Measurements from ENCODE around the gene NBPF26.
"Not testable (repeated sequence)": the region's sequence is repeated elsewhere in the genome, so short reads cannot be mapped to it uniquely, and the experiment has no call there.

The NBPF26 gene

DNA sequence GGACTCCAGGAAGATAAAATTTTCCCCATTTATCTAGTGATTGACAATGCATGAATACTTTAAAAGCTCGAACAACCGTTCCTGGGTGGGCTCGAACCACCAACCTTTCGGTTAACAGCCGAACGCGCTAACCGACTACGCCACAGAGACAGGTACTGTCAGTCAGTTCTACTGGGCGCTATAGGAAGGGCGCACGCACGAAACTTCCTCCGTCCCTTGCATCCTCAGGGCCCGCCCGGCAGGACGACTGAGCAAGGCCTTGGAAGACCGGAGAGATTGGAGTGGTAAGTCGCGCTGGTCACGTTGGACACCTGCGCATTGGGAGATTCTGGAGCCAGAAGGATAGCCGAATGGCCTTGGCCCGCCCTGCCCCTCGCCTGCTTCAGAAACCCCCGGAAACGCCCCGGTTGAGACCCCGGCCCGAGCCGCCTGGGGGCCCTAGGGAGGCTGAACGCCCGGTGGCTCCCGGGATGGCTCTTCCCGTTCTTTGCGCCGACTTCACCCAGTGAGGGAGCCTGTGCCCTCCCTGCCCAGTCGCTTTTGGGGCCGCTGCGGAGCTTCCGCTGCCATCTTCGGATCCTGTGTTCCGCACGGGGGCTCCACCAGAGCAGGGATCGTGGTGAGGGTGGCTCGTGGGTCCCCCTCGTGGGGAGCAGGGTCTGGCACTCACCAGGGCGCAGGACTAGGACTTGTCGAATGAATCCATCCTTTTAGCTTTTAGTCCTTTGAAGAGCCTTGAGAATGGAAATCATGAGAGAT is 120.6 kb downstream of the NBPF26 start:
- peak; percentile 34 for TF ChIP-seq CTCF (IDR thresholded peaks at IDR 0.05; ENCODE audit: low read depth, low read length)
- H3K9me3 ChIP-seq (ENCODE audit: severe bottlenecking); H3K36me3 ChIP-seq; H3K27me3 ChIP-seq (ENCODE audit: insufficient read depth, low read depth, severe bottlenecking): not testable (repeated sequence)
- Histone ChIP-seq H3K4me3 (ENCODE audit: low read depth, low read length) (peak overlapping the region; percentile 44), H3K27ac (peak overlapping the region; percentile 40; the same call in 1 of the 2 replicates)
- DNase-seq = peak; percentile 73

- not testable (repeated sequence) for H3K27me3 ChIP-seq (ENCODE audit: insufficient read depth, low read depth, severe bottlenecking); H3K9me3 ChIP-seq (ENCODE audit: severe bottlenecking); H3K27ac ChIP-seq; H3K36me3 ChIP-seq
- peak overlapping the region; percentile 29 for H3K4me3 ChIP-seq (ENCODE audit: low read depth, low read length)
- DNase-seq = peak; percentile 9
These were observed 121.2 kb downstream of the NBPF26 start for GRCh38 chr1:120844945-120845330.

DNA sequence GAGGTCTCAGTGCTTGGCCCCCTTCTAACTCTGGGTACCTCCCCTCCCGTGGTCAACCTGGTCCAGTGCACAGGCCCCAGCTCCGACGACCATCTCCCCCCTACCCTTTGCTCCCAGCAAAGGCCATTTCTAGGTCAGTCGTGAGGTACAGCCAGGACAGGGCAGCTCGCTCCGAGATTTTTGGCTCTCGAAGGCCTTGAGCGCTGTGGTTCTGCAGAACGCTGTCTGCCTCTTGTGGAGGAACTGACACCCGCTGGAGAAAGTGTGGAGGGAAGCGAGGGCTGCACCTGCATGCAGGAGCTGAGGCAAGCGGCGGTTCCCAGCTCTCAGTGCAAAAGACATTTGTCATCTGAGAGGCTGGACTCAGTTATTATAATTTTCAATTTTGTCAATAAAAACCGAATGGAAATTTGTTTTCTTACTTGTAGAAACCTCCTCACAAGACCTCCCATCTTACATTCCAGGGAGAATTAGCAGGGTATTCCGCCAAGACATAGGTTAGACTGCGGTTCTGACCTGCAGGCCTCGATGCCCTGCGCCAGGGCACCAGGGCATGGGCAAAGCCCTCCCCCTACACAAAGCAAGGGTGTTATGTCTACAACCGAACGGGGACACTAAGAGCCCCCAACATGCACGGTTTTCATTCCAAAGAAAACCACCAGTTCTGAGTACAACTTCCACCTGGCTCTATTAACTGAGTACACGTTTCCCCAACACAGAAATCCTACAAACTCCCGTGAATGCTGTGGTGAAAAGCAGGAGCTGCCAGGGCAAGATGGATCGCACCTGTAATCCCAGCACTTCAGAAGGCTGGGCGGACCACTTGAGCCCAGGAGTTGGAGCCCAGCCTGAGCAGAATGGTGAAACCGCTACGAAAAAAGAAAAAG is 125.9 kb downstream of the NBPF26 start:
- DNase-seq = peak; percentile 4
- not testable (repeated sequence) for H3K27ac ChIP-seq; H3K4me3 ChIP-seq (ENCODE audit: low read depth, low read length); H3K36me3 ChIP-seq; H3K27me3 ChIP-seq (ENCODE audit: insufficient read depth, low read depth, severe bottlenecking); H3K9me3 ChIP-seq (ENCODE audit: severe bottlenecking)

- H3K9me3 ChIP-seq (ENCODE audit: severe bottlenecking); DNase-seq; H3K36me3 ChIP-seq; H3K4me3 ChIP-seq (ENCODE audit: low read depth, low read length); H3K27me3 ChIP-seq (ENCODE audit: insufficient read depth, low read depth, severe bottlenecking); H3K27ac ChIP-seq: not testable (repeated sequence)
These were observed 126.5 kb downstream of the NBPF26 start for GRCh38 chr1:120850287-120850536.

- not testable (repeated sequence) for H3K9me3 ChIP-seq (ENCODE audit: severe bottlenecking); H3K36me3 ChIP-seq; H3K27me3 ChIP-seq (ENCODE audit: insufficient read depth, low read depth, severe bottlenecking)
- DNase-seq = peak; percentile 83
- peak overlapping the region; percentile 28 for H3K4me3 ChIP-seq (ENCODE audit: low read depth, low read length)
- peak overlapping the region; percentile 91 for H3K27ac ChIP-seq
These were observed 127.0 kb downstream of the NBPF26 start for GRCh38 chr1:120850537-120851421.

DNA sequence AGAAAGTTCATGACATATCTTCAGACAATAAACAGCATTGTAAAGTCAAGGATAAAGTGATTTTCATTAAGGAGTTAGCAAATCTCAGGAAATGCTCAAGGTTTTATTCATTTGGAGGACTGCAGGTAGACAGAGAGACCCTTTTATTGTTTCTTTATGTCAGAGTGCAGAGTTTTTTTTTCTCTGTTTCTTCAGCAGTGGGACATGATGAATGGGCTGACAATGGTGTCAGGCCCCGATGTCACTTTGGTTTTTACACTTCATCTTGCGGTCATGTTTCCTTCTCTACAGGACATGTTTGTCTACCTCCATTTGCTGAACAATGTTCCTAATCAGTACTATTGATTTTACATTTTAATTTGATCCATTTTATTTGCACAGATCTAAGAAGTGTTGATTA is 134.4 kb downstream of the NBPF26 start:
- H3K4me3 ChIP-seq (ENCODE audit: low read depth, low read length); H3K27ac ChIP-seq; H3K9me3 ChIP-seq (ENCODE audit: severe bottlenecking); H3K36me3 ChIP-seq; DNase-seq; H3K27me3 ChIP-seq (ENCODE audit: insufficient read depth, low read depth, severe bottlenecking): not testable (repeated sequence)

DNA sequence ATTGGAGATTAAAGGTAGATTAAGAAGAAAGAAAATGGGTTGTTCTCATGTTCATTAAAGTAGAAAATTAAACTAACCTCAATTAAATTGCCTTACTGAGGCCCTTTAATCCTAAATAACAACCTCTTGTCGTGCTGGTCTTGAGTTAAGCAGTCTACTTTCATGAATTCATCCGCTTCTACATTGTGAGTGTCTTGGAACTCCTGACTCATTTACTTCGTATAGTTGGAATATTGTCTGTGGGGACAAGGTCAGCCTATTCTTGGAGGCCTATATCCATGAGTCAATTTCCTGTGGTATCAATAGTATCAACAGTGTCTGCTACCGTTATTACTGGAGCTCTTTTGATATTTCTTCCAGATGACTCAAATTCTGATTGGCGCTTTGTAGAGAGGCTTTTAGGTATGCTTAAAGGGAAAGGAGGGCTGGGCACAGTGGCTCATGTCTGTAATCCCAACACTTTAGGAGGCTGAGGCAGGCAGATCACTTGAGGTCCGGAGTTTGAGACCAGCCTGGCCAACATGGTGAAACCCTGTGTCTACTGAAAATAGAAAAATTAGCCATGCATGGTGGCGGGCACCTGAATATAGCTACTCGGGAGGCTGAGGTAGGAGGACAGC is 136.0 kb downstream of the NBPF26 start:
- H3K27ac ChIP-seq; H3K4me3 ChIP-seq (ENCODE audit: low read depth, low read length); H3K9me3 ChIP-seq (ENCODE audit: severe bottlenecking); DNase-seq; H3K36me3 ChIP-seq; H3K27me3 ChIP-seq (ENCODE audit: insufficient read depth, low read depth, severe bottlenecking): not testable (repeated sequence)

- not testable (repeated sequence) for H3K27ac ChIP-seq; H3K9me3 ChIP-seq (ENCODE audit: severe bottlenecking); H3K27me3 ChIP-seq (ENCODE audit: insufficient read depth, low read depth, severe bottlenecking); H3K36me3 ChIP-seq; H3K4me3 ChIP-seq (ENCODE audit: low read depth, low read length); DNase-seq
These were observed 154.5 kb downstream of the NBPF26 start for GRCh38 chr1:120878206-120878605.

DNA sequence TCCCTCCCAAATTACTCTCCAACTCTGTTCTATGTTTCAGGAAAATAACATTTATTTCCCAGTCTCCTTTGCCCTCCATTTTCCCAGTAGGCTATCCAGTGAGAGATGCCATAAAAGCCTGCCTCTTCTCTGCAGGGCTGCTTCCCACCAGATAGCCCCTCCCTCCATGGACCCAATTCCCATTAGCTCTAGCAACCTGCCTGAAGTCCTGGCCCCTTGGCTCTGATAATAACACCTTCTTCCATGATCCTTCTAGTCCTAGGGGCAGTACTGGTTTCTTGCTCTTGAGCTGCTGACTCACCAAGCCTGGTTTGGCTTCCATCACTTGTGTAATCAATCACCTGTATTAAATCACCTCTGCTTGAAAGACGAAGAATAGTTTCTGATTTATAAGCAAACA is 156.3 kb downstream of the NBPF26 start:
- not testable (repeated sequence) for H3K27me3 ChIP-seq (ENCODE audit: insufficient read depth, low read depth, severe bottlenecking); H3K27ac ChIP-seq; DNase-seq; H3K4me3 ChIP-seq (ENCODE audit: low read depth, low read length); H3K36me3 ChIP-seq; H3K9me3 ChIP-seq (ENCODE audit: severe bottlenecking)

GRCh38 chr1:120881934-120882333 is 158.2 kb downstream of the NBPF26 start:
- H3K9me3 ChIP-seq (ENCODE audit: severe bottlenecking); H3K4me3 ChIP-seq (ENCODE audit: low read depth, low read length); DNase-seq; H3K27ac ChIP-seq; H3K36me3 ChIP-seq; H3K27me3 ChIP-seq (ENCODE audit: insufficient read depth, low read depth, severe bottlenecking): not testable (repeated sequence)

Measured in WERI-Rb-1 (cell line).